Natural killer cell (primary cell): ENCODE data around the gene PSPN. TPM values are rescaled to one million over a fixed set of nuclear protein-coding genes. Genes with fewer than 3 reads are reported as not detected.

ENCODE experiments used
- ATAC-seq, 3 donors: fragments of 150-1000 bp in 2 of 3; fragments of 200-7000 bp in 1 of 3; cut with Tn5 transposase; 1 replicate in 1 of 3; 2 replicates in 2 of 3; pipeline ENCODE4 v1.10.0; 2021; ENCODE audit warnings: mild to moderate bottlenecking in 2 of 3, moderate library complexity in 2 of 3
- DNase-seq, 2 donors: peaks; one replicate each; pipeline versions ENCODE4 v3.0.0 to v3.0.0-alpha.2; 2013 to 2021; ENCODE audit warnings: mixed read lengths in 1 of 2
- H3K27ac ChIP-seq: one replicate; pipeline ENCODE4 v1.5.1; 2013; ENCODE audit warnings: mild to moderate bottlenecking, low read length
- H3K27me3 ChIP-seq: one replicate; pipeline ENCODE4 v1.6.1; 2013; ENCODE audit warnings: low read length; ENCODE audit not compliant: control insufficient read depth, insufficient read depth
- H3K36me3 ChIP-seq: one replicate; pipeline ENCODE4 v1.6.1; 2013; ENCODE audit warnings: low read length; ENCODE audit not compliant: control insufficient read depth, insufficient read depth
- H3K4me1 ChIP-seq: one replicate; pipeline ENCODE4 v1.6.1; 2013; ENCODE audit warnings: low read length; ENCODE audit not compliant: control insufficient read depth, insufficient read depth
- H3K4me3 ChIP-seq: one replicate; pipeline ENCODE4 v1.5.1; 2013; ENCODE audit warnings: low read length
- H3K9me3 ChIP-seq: one replicate; pipeline ENCODE4 v1.6.1; 2013; ENCODE audit warnings: low read length; ENCODE audit not compliant: control insufficient read depth, insufficient read depth
- H3K27ac Mint-ChIP-seq, 2 donors: one replicate each; pipeline ENCODE4 v1.8.0; 2022; ENCODE audit warnings: mild to moderate bottlenecking in 2 of 2, mixed read lengths in 2 of 2, moderate library complexity in 1 of 2
- H3K27me3 Mint-ChIP-seq, 2 donors: one replicate each; pipeline ENCODE4 v1.8.0; 2022; ENCODE audit warnings: low read depth in 2 of 2, mixed read lengths in 2 of 2
- H3K36me3 Mint-ChIP-seq: one replicate; pipeline ENCODE4 v1.8.0; 2022; ENCODE audit warnings: mixed read lengths
- H3K4me1 Mint-ChIP-seq, 2 donors: one replicate each; pipeline ENCODE4 v1.8.0; 2022; ENCODE audit warnings: mixed read lengths in 2 of 2
- H3K4me3 Mint-ChIP-seq: one replicate; pipeline ENCODE4 v1.8.0; 2022; ENCODE audit warnings: mild to moderate bottlenecking, moderate library complexity, mixed read lengths
- H3K9me3 Mint-ChIP-seq, 2 donors: one replicate each; pipeline ENCODE4 v1.8.0; 2022; ENCODE audit warnings: mixed read lengths in 2 of 2
- WGBS: methylation state at CpG from one replicate; pipeline ENCODE4 v1.1.7; 2013; ENCODE audit warnings: missing lambda C conversion rate; ENCODE audit not compliant: insufficient coverage; 5-methylcytosine and 5-hydroxymethylcytosine counted together
- intact Hi-C: fragments of 100-400 bp; cut with micrococcal nuclease; formaldehyde crosslinking; loops from one replicate; pipeline ENCODE4 v1.14.2; 2022
- total RNA-seq, 4 donors: library from RNA; stranded (reverse); fragments of 120-200 nt in 1 of 4; gene quantifications; one replicate each; pipeline versions ENCODE4 v1.2.3 to v1.2.4, GENCODE V29; 2013 to 2022
- TF ChIP-seq, protein P1 (sequence below): fragments of 200-600 bp; IDR thresholded peaks from one replicate; pipeline ENCODE4 v1.8.0; 2022; ENCODE audit warnings: antibody characterized with exemption

PSPN gene
- total RNA-seq, 3 donors from 2014 or later (not counting 1 experiment from before 2014, with no cell fraction given) = 0.82 to 1.1 (median 1.0) TPM

DNA sequence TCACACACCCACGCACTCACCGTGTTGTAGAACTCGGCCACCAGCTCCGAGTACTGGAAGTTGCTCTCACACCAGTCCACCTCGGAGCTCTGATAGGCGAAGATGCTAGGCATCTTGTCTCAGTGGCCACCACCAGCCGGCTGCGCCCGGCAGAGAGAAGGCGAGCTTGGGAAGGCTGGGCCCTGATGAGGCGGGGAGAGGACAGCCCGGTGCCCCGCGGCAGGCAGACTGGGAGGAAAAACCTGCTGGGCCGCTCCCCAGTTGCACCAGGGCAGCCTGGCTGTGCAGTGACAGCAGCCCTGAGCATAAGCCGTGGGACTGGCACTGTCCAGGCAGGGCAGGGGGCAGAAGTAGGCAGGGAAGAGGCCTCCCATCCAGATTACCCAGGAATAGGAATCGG is 42.3 kb downstream of the PSPN start, which contains the start of gene ACER1:
TSS of gene ACER1 (minus strand) at position 174 of the 400 bp plus-strand sequence. CDS start at position 113, 61 bp downstream.
- TF ChIP-seq, protein P1, sequence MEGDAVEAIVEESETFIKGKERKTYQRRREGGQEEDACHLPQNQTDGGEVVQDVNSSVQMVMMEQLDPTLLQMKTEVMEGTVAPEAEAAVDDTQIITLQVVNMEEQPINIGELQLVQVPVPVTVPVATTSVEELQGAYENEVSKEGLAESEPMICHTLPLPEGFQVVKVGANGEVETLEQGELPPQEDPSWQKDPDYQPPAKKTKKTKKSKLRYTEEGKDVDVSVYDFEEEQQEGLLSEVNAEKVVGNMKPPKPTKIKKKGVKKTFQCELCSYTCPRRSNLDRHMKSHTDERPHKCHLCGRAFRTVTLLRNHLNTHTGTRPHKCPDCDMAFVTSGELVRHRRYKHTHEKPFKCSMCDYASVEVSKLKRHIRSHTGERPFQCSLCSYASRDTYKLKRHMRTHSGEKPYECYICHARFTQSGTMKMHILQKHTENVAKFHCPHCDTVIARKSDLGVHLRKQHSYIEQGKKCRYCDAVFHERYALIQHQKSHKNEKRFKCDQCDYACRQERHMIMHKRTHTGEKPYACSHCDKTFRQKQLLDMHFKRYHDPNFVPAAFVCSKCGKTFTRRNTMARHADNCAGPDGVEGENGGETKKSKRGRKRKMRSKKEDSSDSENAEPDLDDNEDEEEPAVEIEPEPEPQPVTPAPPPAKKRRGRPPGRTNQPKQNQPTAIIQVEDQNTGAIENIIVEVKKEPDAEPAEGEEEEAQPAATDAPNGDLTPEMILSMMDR = no peak
- no peaks in the 10 kb centered on the region for H3K4me1 Mint-ChIP-seq
- no peaks in the 10 kb centered on the region for H3K36me3 Mint-ChIP-seq

DNA sequence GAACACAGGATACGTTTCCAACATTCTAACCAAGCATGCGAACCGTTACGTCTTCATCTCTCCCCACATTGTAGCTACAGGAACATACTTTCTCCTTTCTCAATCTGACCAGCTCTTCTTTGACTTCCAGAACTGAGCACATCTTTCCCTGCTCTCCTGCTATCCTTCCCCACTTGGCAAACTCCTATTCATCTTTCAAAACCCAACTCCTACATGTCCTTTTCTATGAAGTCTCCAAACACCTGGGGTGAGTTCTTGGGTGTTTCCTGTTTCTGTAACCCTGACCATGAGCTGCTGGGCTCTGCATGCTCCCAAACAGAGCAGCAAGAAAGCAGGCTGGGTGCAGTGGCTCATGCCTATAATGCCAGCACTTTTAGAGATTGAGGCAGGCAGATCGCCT is 48.9 kb downstream of the PSPN start:
- Histone ChIP-seq H3K36me3 (no peaks in the 10 kb centered on the region), H3K27ac (no peak overlapping the region), H3K27me3 (no peaks in the 10 kb centered on the region), H3K9me3 (no peaks in the 10 kb centered on the region), H3K4me3 (no peak overlapping the region), H3K4me1 (no peaks in the 10 kb centered on the region)
- 87% methylated on average over 5 of the region's 5 CpGs for WGBS
- intact Hi-C loops = no loop called here
- DNase-seq = no peak
- ATAC-seq = no peak
- TF ChIP-seq, protein P1 = no peak
- Mint-ChIP-seq H3K9me3 (no peaks in the 10 kb centered on the region), H3K27me3 (peaks cover 7 to 12% of the 10 kb centered on the region in 2 donors), H3K4me1 (no peaks in the 10 kb centered on the region), H3K27ac (no peak overlapping the region), H3K36me3 (no peaks in the 10 kb centered on the region), H3K4me3 (no peak overlapping the region)

More for the DNA sequence above, 42.3 kb downstream of the PSPN start, which contains the start of gene ACER1:
- H3K4me3 Mint-ChIP-seq = no peak within 1 kb of the TSS
- no peaks in the 10 kb centered on the region for H3K36me3 ChIP-seq
- no peaks in the 10 kb centered on the region for H3K9me3 ChIP-seq
- H3K4me1 ChIP-seq = no peaks in the 10 kb centered on the region
- no peak within 1 kb of the TSS for H3K27ac ChIP-seq
- DNase-seq (no peak), ATAC-seq (no peak)
- no peak within 1 kb of the TSS for H3K4me3 ChIP-seq
- no peaks in the 10 kb centered on the region for H3K9me3 Mint-ChIP-seq
- intact Hi-C loops = no loop called here
- no peak within 1 kb of the TSS for H3K27ac Mint-ChIP-seq
- H3K27me3 ChIP-seq = no peaks in the 10 kb centered on the region
- H3K27me3 Mint-ChIP-seq = no peaks in the 10 kb centered on the region
- WGBS = 90% methylated on average over 17 of the region's 17 CpGs

DNA sequence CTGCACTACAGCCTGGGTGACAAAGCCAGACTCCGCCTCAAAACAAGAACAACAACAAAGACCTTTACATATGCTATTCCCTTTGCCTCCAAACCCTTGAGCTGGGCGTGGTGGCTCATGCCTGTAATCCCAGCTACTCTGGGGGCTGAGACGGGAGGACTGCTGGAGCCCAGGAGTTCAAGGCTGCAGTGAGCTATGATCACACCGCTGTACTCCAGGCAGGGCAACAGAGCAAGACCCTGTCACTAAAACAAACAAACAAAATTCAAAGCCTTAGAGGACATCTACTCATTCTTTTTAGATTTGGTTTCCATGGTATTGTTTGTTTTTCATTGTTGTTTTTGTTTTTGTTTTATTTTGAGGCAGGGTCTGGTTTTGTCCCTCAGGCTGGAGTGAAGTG is 50.1 kb downstream of the PSPN start:
- intact Hi-C loops = no loop called here
- Histone ChIP-seq H3K27me3 (no peaks in the 10 kb centered on the region), H3K4me1 (no peaks in the 10 kb centered on the region), H3K27ac (no peak overlapping the region), H3K4me3 (no peak overlapping the region), H3K9me3 (no peaks in the 10 kb centered on the region), H3K36me3 (no peaks in the 10 kb centered on the region)
- H3K27ac Mint-ChIP-seq = no peak overlapping the region
- DNase-seq (no peak), ATAC-seq (no peak)
- no peaks in the 10 kb centered on the region for H3K36me3 Mint-ChIP-seq
- H3K4me1 Mint-ChIP-seq = no peaks in the 10 kb centered on the region
- H3K4me3 Mint-ChIP-seq = no peak overlapping the region
- 86% methylated on average over 4 of the region's 4 CpGs for WGBS
- H3K27me3 Mint-ChIP-seq = peaks cover 7 to 12% of the 10 kb centered on the region in 2 donors
- H3K9me3 Mint-ChIP-seq = no peaks in the 10 kb centered on the region
- TF ChIP-seq, protein P1 = no peak

Other genes starting within 250 kb of the PSPN start
- not detected for gene ACSBG2, start 240.3 kb downstream of the PSPN start, total RNA-seq
- 10 to 100 TPM; 30.2 to 43.8 (median 36.6) TPM for gene MLLT1, start 96.0 kb downstream of the PSPN start, total RNA-seq
- under 1 TPM in 2 of 3 donors, not detected in 1; 0.25 to 0.35 TPM for gene ACER1, start 42.3 kb downstream of the PSPN start, total RNA-seq
- 10 to 100 TPM; 40.8 to 61.4 (median 46.1) TPM for gene CLPP, start 14.4 kb downstream of the PSPN start, total RNA-seq
- 10 to 100 TPM; 23.7 to 30.4 (median 25.9) TPM for gene ALKBH7, start 3.1 kb downstream of the PSPN start, total RNA-seq
- gene GTF2F1, start 17.2 kb upstream of the PSPN start, total RNA-seq = 10 to 100 TPM; 56.6 to 63.9 (median 63.9) TPM
- 100 to 1,000 TPM; 160 to 192 (median 165) TPM for gene KHSRP, start 48.9 kb upstream of the PSPN start, total RNA-seq
- not detected for gene SLC25A41, start 57.8 kb upstream of the PSPN start, total RNA-seq
- gene SLC25A23, start 83.9 kb upstream of the PSPN start, total RNA-seq = 10 to 100 TPM in 1 of 3 donors, 1 to 10 TPM in 2; 7.8 to 10.5 (median 8.7) TPM
- gene CRB3, start 88.3 kb upstream of the PSPN start, total RNA-seq = 1 to 10 TPM in 1 of 3 donors, under 1 TPM in 1, not detected in 1; 0.59 to 1.1 TPM
- 100 to 1,000 TPM; 175 to 197 (median 188) TPM for gene DENND1C, start 105.9 kb upstream of the PSPN start, total RNA-seq
- gene TUBB4A, start 126.4 kb upstream of the PSPN start, total RNA-seq = 1 to 10 TPM in 2 of 3 donors, under 1 TPM in 1; 0.40 to 2.6 (median 1.8) TPM
- gene TNFSF9, start 155.1 kb upstream of the PSPN start, total RNA-seq = 1 to 10 TPM; 3.3 to 6.0 (median 5.6) TPM
- 1 to 10 TPM in 2 of 3 donors, under 1 TPM in 1; 0.52 to 1.2 (median 1.2) TPM for gene CD70, start 215.2 kb upstream of the PSPN start, total RNA-seq